Lung (tissue), 12 donors: ENCODE data around the gene DCXR. TPM values are rescaled to one million over a fixed set of nuclear protein-coding genes. Genes with fewer than 3 reads are reported as not detected.

ENCODE experiments used
- ATAC-seq: fragments of 200-7000 bp; cut with Tn5 transposase; one replicate; pipeline ENCODE4 v1.9.1; 2020; ENCODE audit warnings: moderate number of reproducible peaks; ENCODE audit not compliant: insufficient read depth, low FRiP score
- DNase-seq, 3 donors: peaks; one replicate each; pipeline ENCODE4 v3.0.0-alpha.2; 2013 to 2017
- H3K27ac ChIP-seq, 2 donors: one replicate each; pipeline ENCODE4 v1.5.1; 2013; ENCODE audit warnings: mild to moderate bottlenecking in 2 of 2, moderate library complexity in 2 of 2, control low read depth in 1 of 2, inconsistent platforms in 1 of 2, low read depth in 1 of 2, low read length in 1 of 2
- H3K27me3 ChIP-seq, 3 donors: one replicate each; pipeline ENCODE4 v1.5.1; 2013; ENCODE audit warnings: low read length in 2 of 3; ENCODE audit not compliant: control insufficient read depth in 3 of 3, insufficient read depth in 3 of 3
- H3K36me3 ChIP-seq, 4 donors: one replicate each; pipeline ENCODE4 v1.5.1; 2013; ENCODE audit warnings: low read length in 4 of 4, mild to moderate bottlenecking in 1 of 4, moderate library complexity in 1 of 4; ENCODE audit not compliant: control insufficient read depth in 4 of 4, insufficient read depth in 4 of 4
- H3K4me1 ChIP-seq, 5 donors: one replicate each; pipeline ENCODE4 v1.5.1; 2013; ENCODE audit warnings: low read length in 5 of 5, mild to moderate bottlenecking in 2 of 5, moderate library complexity in 1 of 5; ENCODE audit not compliant: control insufficient read depth in 5 of 5, insufficient read depth in 5 of 5
- H3K4me3 ChIP-seq: one replicate; pipeline ENCODE4 v1.5.1; 2013; ENCODE audit warnings: mild to moderate bottlenecking, control low read depth, moderate library complexity
- H3K9ac ChIP-seq, 2 donors: one replicate each; pipeline ENCODE4 v1.5.1; 2013; ENCODE audit warnings: low read length in 2 of 2, control low read depth in 1 of 2; ENCODE audit not compliant: insufficient read depth in 1 of 2
- H3K9me3 ChIP-seq, 4 donors: one replicate each; pipeline ENCODE4 v1.5.1; 2013; ENCODE audit warnings: low read length in 3 of 4, mild to moderate bottlenecking in 1 of 4, moderate library complexity in 1 of 4; ENCODE audit not compliant: control insufficient read depth in 4 of 4, insufficient read depth in 3 of 4
- WGBS, 2 donors: extraction: QIAGEN DNeasy Blood & Tissue Kit; methylation state at CpG; one replicate each; pipeline ENCODE4 v1.1.7; 2013; 5-methylcytosine and 5-hydroxymethylcytosine counted together
- polyA plus RNA-seq, 2 donors: library from polyadenylated mRNA; stranded (reverse); fragments of 200-250 nt; gene quantifications; one replicate each; pipeline ENCODE4 v1.2.1, GENCODE V29; 2013
- total RNA-seq, 2 donors: library from RNA; depleted of rRNA in 1 of 2; stranded (reverse); fragments of >200 nt in 1 of 2; gene quantifications; one replicate each; pipeline ENCODE4 v1.2.1, GENCODE V29; 2014 to 2021
- TF ChIP-seq, protein P1 (sequence below): IDR thresholded peaks from 2 replicates; pipeline ENCODE4 v1.5.1; 2012; ENCODE audit warnings: mild to moderate bottlenecking; ENCODE audit errors: control extremely low read depth, extremely low read depth
- donor health status: control.
- donor health status: control.
- donor health status: Bipolar disorder and iron deficiency.
- donor health status: healthy.
- donor health status: DM: yes; HTN: yes; CAD: no.

Gene DCXR
- total and polyA plus RNA-seq, 4 donors, result 41.6 to 246 (median 206) TPM

DNA sequence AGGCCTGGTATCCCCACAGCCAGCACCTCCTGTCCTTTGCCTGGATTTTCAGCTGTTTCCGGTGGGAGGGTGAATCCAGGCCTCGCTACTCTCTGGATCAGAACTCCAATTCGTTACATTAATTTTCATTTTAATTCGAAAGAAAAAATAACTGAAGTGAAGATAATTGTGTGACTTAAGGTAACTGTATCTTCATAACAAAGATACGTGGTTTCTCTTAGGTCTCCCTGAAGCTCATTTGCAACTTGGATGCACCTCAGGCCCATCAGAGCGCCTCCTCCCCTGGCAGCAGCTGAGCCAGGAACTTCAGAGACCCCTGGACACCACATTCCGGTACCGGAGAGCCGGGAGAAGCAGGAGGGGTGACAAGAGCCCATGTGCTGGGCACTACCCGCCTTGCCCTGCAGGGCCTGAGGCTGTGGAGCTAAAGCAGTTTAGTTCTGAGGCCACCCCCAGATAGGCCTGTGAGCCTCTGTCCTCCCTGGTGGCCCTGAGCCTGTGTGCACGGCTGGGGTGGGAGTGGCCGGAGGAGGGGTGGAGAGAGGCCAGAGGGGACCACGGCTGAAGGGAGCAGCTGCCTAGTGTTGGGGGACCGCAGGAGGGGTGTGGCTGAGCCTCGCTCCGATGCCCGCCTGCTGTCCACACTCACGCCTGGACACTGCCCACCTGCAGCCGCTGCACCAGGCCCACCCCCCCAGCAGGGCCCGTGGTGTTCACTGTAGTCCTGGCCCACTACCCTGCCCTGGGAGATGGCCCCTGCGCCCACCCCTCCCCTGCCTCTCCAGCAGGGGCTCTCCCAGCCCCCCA lies 39.5 kb upstream of the DCXR start:
- 82% methylated on average over 17 to 21 of the region's 21 CpGs for WGBS, 2 donors
- TF ChIP-seq, protein P1, sequence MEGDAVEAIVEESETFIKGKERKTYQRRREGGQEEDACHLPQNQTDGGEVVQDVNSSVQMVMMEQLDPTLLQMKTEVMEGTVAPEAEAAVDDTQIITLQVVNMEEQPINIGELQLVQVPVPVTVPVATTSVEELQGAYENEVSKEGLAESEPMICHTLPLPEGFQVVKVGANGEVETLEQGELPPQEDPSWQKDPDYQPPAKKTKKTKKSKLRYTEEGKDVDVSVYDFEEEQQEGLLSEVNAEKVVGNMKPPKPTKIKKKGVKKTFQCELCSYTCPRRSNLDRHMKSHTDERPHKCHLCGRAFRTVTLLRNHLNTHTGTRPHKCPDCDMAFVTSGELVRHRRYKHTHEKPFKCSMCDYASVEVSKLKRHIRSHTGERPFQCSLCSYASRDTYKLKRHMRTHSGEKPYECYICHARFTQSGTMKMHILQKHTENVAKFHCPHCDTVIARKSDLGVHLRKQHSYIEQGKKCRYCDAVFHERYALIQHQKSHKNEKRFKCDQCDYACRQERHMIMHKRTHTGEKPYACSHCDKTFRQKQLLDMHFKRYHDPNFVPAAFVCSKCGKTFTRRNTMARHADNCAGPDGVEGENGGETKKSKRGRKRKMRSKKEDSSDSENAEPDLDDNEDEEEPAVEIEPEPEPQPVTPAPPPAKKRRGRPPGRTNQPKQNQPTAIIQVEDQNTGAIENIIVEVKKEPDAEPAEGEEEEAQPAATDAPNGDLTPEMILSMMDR, result no peak
- Histone ChIP-seq H3K36me3 (peaks cover 0 to 40% (median 4%) of the 10 kb centered on the region in 4 donors), H3K27me3 (peaks cover 0 to 2% (median 0%) of the 10 kb centered on the region in 3 donors), H3K9ac (no peak overlapping the region), H3K27ac (no peak overlapping the region), H3K4me1 (no peaks in the 10 kb centered on the region), H3K9me3 (peaks cover 0 to 2% (median 0%) of the 10 kb centered on the region in 4 donors), H3K4me3 (no peak overlapping the region)
- ATAC-seq (no peak), DNase-seq (no peak)

DNA sequence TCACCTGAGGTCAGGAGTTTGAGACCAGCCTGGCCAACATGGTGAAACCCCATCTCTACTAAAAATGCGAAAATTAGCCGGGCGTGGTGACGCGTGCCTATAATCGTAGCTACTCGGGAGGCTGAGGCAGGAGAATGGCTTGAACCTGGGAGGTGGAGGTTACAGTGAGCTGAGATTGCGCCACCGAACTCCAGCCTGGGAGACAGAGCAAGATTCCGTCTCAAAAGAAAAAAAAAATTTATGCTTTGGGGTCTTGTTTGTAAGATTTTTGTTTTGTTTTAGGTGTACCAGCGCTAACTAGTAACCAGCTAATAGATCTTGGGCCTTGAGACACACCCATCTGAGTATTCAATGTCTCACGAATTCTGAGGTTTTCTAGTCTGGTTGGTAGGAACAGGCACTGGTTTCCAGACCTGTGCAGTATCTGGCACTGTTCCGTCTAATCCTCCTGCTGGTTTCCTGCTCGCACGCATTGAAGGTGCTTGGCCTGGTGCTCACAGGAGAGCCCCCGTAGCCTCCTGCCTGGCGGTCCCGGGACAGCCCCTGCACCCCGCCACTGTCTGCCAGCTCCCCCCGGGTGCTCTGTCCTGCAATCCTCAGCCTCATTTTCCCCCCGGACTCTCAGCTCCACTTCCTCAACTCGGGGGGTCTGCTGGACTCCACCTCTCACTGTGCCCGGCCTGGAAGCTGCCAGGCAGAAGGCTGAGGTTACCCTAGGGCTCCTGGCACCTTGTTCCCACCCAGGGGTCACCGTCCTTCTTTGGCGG lies 38.7 kb upstream of the DCXR start:
- no peaks in the 10 kb centered on the region for H3K4me1 ChIP-seq
- no peak overlapping the region for H3K27ac ChIP-seq
- peaks cover 0 to 33% (median 4%) of the 10 kb centered on the region in 4 donors for H3K36me3 ChIP-seq
- no peak overlapping the region for H3K4me3 ChIP-seq
- peaks cover 0 to 2% (median 0%) of the 10 kb centered on the region in 3 donors for H3K27me3 ChIP-seq
- WGBS, 2 donors, result 82 to 84% methylated on average over 25 of the region's 25 CpGs
- H3K9me3 ChIP-seq, result peaks cover 0 to 2% (median 0%) of the 10 kb centered on the region in 4 donors
- DNase-seq, result no peak
- TF ChIP-seq, protein P1, result no peak
- ATAC-seq, result no peak
- no peak overlapping the region for H3K9ac ChIP-seq

GRCh38 chr17:82073446-82073845 lies 35.9 kb upstream of the DCXR start:
- H3K27ac ChIP-seq, result no peak overlapping the region
- ATAC-seq, result no peak
- TF ChIP-seq, protein P1, result no peak
- no peaks in the 10 kb centered on the region for H3K4me1 ChIP-seq
- no peaks in the 10 kb centered on the region for H3K9me3 ChIP-seq
- H3K9ac ChIP-seq, result no peak overlapping the region
- H3K4me3 ChIP-seq, result no peak overlapping the region
- no peak for DNase-seq
- 84 to 88% methylated on average over 9 of the region's 9 CpGs for WGBS, 2 donors
- H3K27me3 ChIP-seq, result peaks cover 0 to 2% (median 0%) of the 10 kb centered on the region in 3 donors
- H3K36me3 ChIP-seq, result peaks cover 0 to 8% (median 2%) of the 10 kb centered on the region in 4 donors
